K562 (cell line): ENCODE data around the gene WWP2. TPM values are rescaled to one million over a fixed set of nuclear protein-coding genes. Genes with fewer than 3 reads are reported as not detected.

Experiments
- BRF2 ChIP-seq: IDR thresholded peaks from 3 replicates; pipeline ENCODE4 v1.6.1; 2011; ENCODE audit warnings: borderline replicate concordance, mild to moderate bottlenecking; ENCODE audit not compliant: insufficient read length, insufficient read depth
- CBX8 ChIP-seq: fragments of 200-600 bp; sonication (generic); IDR thresholded peaks from 2 replicates; pipeline ENCODE4 v1.6.1; 2012; ENCODE audit warnings: borderline replicate concordance, mixed run types, low read depth, mild to moderate bottlenecking, moderate library complexity, mixed read lengths, low read length, control low read depth, inconsistent platforms; ENCODE audit not compliant: poor library complexity, severe bottlenecking; ENCODE audit errors: extremely low read depth
- ESRRA ChIP-seq: fragments of 450-650 bp; IDR thresholded peaks from 2 replicates; pipeline ENCODE4 v1.6.1; 2014; ENCODE audit warnings: low read depth, mild to moderate bottlenecking, moderate library complexity, borderline replicate concordance
- EZH2 ChIP-seq: IDR thresholded peaks from 2 replicates; pipeline ENCODE4 v1.6.1; 2012; ENCODE audit warnings: low read depth, mild to moderate bottlenecking, inconsistent platforms, low read length, borderline replicate concordance
- FOXM1 ChIP-seq, 2 experiments: fragments of 450-650 bp in 1 of 2; sonication (generic) in 1 of 2; formaldehyde crosslinking in 1 of 2; IDR thresholded peaks; 2 replicates each; pipeline versions ENCODE4 v1.6.1 to v1.9.0; 2017 to 2022; ENCODE audit warnings: low read depth in 2 of 2, mild to moderate bottlenecking in 2 of 2, missing genetic modification reagents in 1 of 2, moderate library complexity in 1 of 2
- MTA2 ChIP-seq: fragments of 450-650 bp; IDR thresholded peaks from 2 replicates; pipeline ENCODE4 v1.6.1; 2016; ENCODE audit warnings: low read depth
- NEUROD1 ChIP-seq: fragments of 150-350 bp; IDR thresholded peaks from 2 replicates; pipeline ENCODE4 v1.6.1; 2014; ENCODE audit warnings: borderline replicate concordance, low read length, low read depth; ENCODE audit not compliant: partially characterized antibody
- RFX5 ChIP-seq: IDR thresholded peaks from 2 replicates; pipeline ENCODE4 v1.6.1; 2011; ENCODE audit warnings: low read depth, mild to moderate bottlenecking, improper control_type of control experiment, low read length
- SIX5 ChIP-seq, 2 experiments: IDR thresholded peaks; 2 replicates each; pipeline ENCODE4 v1.6.1; 2011; ENCODE audit warnings: low read length in 2 of 2, borderline replicate concordance in 1 of 2, low read depth in 1 of 2, mild to moderate bottlenecking in 1 of 2, moderate library complexity in 1 of 2; ENCODE audit not compliant: insufficient read depth in 1 of 2
- SMC3 ChIP-seq: conservative IDR thresholded peaks from 2 replicates; pipeline ENCODE4 v1.6.1; 2011; ENCODE audit warnings: low read depth, low read length, improper control_type of control experiment; ENCODE audit not compliant: insufficient read depth
- TSC22D4 ChIP-seq: fragments of 450-650 bp; IDR thresholded peaks from 2 replicates; pipeline ENCODE4 v1.6.1; 2016; ENCODE audit warnings: missing genetic modification characterization, missing biosample characterization, control low read depth
- YY1 ChIP-seq, 3 experiments: IDR thresholded peaks; 2 replicates each; pipeline ENCODE4 v1.6.1; 2011; ENCODE audit warnings: low read length in 2 of 3, mild to moderate bottlenecking in 2 of 3, moderate library complexity in 2 of 3, borderline replicate concordance in 1 of 3, control low read depth in 1 of 3, low read depth in 1 of 3; ENCODE audit not compliant: insufficient read depth in 3 of 3, insufficient replicate concordance in 2 of 3, control insufficient read depth in 1 of 3, insufficient read length in 1 of 3; ENCODE audit errors: extremely low read depth in 1 of 3
- ZFX ChIP-seq: sonication (generic); formaldehyde crosslinking; IDR thresholded peaks from 2 replicates; pipeline ENCODE4 v1.8.0; 2022; ENCODE audit warnings: mild to moderate bottlenecking, missing genetic modification reagents, moderate library complexity
- ZNF280B ChIP-seq: fragments of 250-450 bp; sonication (Bioruptor Pico); IDR thresholded peaks from 2 replicates; pipeline ENCODE4 v1.5.1; 2021; ENCODE audit warnings: mild to moderate bottlenecking
- ZNF445 ChIP-seq: fragments of 250-450 bp; sonication (Bioruptor Pico); IDR thresholded peaks from 2 replicates; pipeline ENCODE4 v1.4.0; 2020; ENCODE audit warnings: low read depth, mild to moderate bottlenecking, moderate library complexity
- ZNF586 ChIP-seq: fragments of 450-650 bp; formaldehyde crosslinking; conservative IDR thresholded peaks from 2 replicates; pipeline ENCODE4 v1.4.0; 2020; ENCODE audit warnings: mild to moderate bottlenecking, moderate library complexity
- ZNF764 ChIP-seq: fragments of 250-450 bp; sonication (Bioruptor Pico); IDR thresholded peaks from 2 replicates; pipeline ENCODE4 v1.4.0; 2020; ENCODE audit warnings: low read depth, mild to moderate bottlenecking, moderate library complexity
- polyA plus RNA-seq, 8 experiments: library from polyadenylated mRNA; depleted of rRNA in 4 of 8; stranded (reverse) in 5 of 8; unstranded in 3 of 8; fragments of >200 nt; fragmentation: Nextera tagmentation in 2 of 8; fragmentation: Illumina TruSeq in 1 of 8; extraction: Ambion mirVana in 2 of 8; extraction: Trizol in 1 of 8; gene quantifications; 2 replicates each; pipeline versions ENCODE4 v1.2.1 to v1.2.3, GENCODE V29; 2011 to 2014; ENCODE audit warnings: inconsistent platforms in 1 of 8, missing spikeins in 1 of 8
- total RNA-seq, 7 experiments: library from RNA; depleted of rRNA in 6 of 7; stranded (reverse); fragments of >200 nt in 6 of 7; fragmentation: Illumina TruSeq in 2 of 7; extraction: Trizol in 2 of 7; gene quantifications; 2 replicates each; pipeline versions ENCODE4 v1.2.1 to v1.2.3, GENCODE V29; 2011 to 2021; ENCODE audit warnings: low replicate concordance in 1 of 7
- TF ChIP-seq, protein P1 (sequence below): fragments of 450-650 bp; formaldehyde crosslinking; conservative IDR thresholded peaks from 2 replicates; pipeline ENCODE4 v1.4.0; 2022; ENCODE audit warnings: mild to moderate bottlenecking, missing genetic modification characterization
- TF ChIP-seq, protein P2 (sequence below): fragments of 450-650 bp; formaldehyde crosslinking; IDR thresholded peaks from 2 replicates; pipeline ENCODE4 v1.4.0; 2022; ENCODE audit warnings: missing genetic modification characterization

Gene WWP2
- total and polyA plus RNA-seq, 9 of the 15 experiments (the other 6 are each of a cell fraction or from before 2014, with no cell fraction given), result 1.9 to 34.4 (median 14.6) TPM

GRCh38 chr16:69754469-69755310, 7.4 kb upstream of the WWP2 start, which contains the start of gene NOB1 (continued):
- TF ChIP-seq YY1 (IDR thresholded peaks at IDR 0.05; ENCODE audit: borderline replicate concordance in 1 of 3, control insufficient read depth in 1 of 3, extremely low read depth in 1 of 3, insufficient read depth in 3 of 3, insufficient read length in 1 of 3, insufficient replicate concordance in 2 of 3, low read depth in 1 of 3, low read length in 2 of 3), result peak; percentile 88 to 97 (median 94)
- peak; percentile 97 for TF ChIP-seq SMC3
- TF ChIP-seq, protein P1, sequence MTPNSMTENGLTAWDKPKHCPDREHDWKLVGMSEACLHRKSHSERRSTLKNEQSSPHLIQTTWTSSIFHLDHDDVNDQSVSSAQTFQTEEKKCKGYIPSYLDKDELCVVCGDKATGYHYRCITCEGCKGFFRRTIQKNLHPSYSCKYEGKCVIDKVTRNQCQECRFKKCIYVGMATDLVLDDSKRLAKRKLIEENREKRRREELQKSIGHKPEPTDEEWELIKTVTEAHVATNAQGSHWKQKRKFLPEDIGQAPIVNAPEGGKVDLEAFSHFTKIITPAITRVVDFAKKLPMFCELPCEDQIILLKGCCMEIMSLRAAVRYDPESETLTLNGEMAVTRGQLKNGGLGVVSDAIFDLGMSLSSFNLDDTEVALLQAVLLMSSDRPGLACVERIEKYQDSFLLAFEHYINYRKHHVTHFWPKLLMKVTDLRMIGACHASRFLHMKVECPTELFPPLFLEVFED (CRISPR knock-in tag), result no peak
- no peak for TF ChIP-seq SIX5 (IDR thresholded peaks at IDR 0.05; ENCODE audit: borderline replicate concordance in 1 of 2, insufficient read depth in 1 of 2, low read depth in 1 of 2, low read length in 2 of 2)
- TF ChIP-seq ZNF764 (CRISPR knock-in tag), result no peak
- no peak for TF ChIP-seq MTA2
- peak; percentile 53 for TF ChIP-seq NEUROD1
- TF ChIP-seq, protein P2, sequence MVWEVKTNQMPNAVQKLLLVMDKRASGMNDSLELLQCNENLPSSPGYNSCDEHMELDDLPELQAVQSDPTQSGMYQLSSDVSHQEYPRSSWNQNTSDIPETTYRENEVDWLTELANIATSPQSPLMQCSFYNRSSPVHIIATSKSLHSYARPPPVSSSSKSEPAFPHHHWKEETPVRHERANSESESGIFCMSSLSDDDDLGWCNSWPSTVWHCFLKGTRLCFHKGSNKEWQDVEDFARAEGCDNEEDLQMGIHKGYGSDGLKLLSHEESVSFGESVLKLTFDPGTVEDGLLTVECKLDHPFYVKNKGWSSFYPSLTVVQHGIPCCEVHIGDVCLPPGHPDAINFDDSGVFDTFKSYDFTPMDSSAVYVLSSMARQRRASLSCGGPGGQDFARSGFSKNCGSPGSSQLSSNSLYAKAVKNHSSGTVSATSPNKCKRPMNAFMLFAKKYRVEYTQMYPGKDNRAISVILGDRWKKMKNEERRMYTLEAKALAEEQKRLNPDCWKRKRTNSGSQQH (CRISPR knock-in tag), result no peak
- no peak for TF ChIP-seq ZNF586 (CRISPR knock-in tag)
- TF ChIP-seq ZFX (CRISPR knock-in tag), result peak; percentile 85
- peak; percentile 54; the same call in 1 of the 2 replicates for TF ChIP-seq ESRRA
- TF ChIP-seq CBX8, result no peak
- no peak for TF ChIP-seq EZH2
- no peak for TF ChIP-seq ZNF280B (CRISPR knock-in tag)
- TF ChIP-seq BRF2, result no peak
- TF ChIP-seq FOXM1 (IDR thresholded peaks at IDR 0.05; ENCODE audit: low read depth), result no peak
- no peak for TF ChIP-seq FOXM1 (CRISPR knock-in tag; IDR thresholded peaks at IDR 0.05; ENCODE audit: low read depth)
- TF ChIP-seq RFX5, result no peak
- no peak for TF ChIP-seq ZNF445 (CRISPR knock-in tag)
- no peak for TF ChIP-seq TSC22D4 (tag)
